HEK293 (cell line): ENCODE data around the gene NOC2L.

Experiments
- CTCF ChIA-PET: fragments of 350-600 bp; formaldehyde crosslinking; extraction: SDS; loops from one replicate; lab custom pipeline; 2021; ENCODE audit warnings: antibody characterized with exemption; lab: Yijun Ruan, JAX
- POLR2A ChIA-PET: fragments of 300-600 bp; formaldehyde crosslinking; extraction: SDS; loops from one replicate; lab custom pipeline; 2020; ENCODE audit warnings: antibody characterized with exemption, inconsistent platforms; lab: Yijun Ruan, JAX
- H3K27ac ChIP-seq: fragments of 200-500 bp; sonication (Bioruptor generic); 2 replicates; pipeline ENCODE4 v1.5.1; 2014; ENCODE audit warnings: low read depth, low read length, control low read depth, inconsistent platforms; ENCODE audit errors: extremely low read depth
- H3K36me3 ChIP-seq, 2 experiments: fragments of 200-500 bp in 1 of 2; sonication (Bioruptor generic) in 1 of 2; 1 replicate in 1 of 2; 2 replicates in 1 of 2; pipeline ENCODE4 v1.5.1; 2014 to 2017; ENCODE audit warnings: inconsistent platforms in 2 of 2, low read length in 2 of 2; ENCODE audit not compliant: control insufficient read depth in 2 of 2, insufficient read depth in 1 of 2
- H3K4me1 ChIP-seq: fragments of 200-500 bp; sonication (Bioruptor generic); 2 replicates; pipeline ENCODE4 v1.5.1; 2014; ENCODE audit warnings: mild to moderate bottlenecking, low read length, inconsistent platforms; ENCODE audit not compliant: control insufficient read depth, insufficient read depth
- H3K4me3 ChIP-seq: 2 replicates; pipeline ENCODE4 v1.5.1; 2011; ENCODE audit warnings: low read depth, mild to moderate bottlenecking, control low read depth, low read length, moderate library complexity
- H3K9me3 ChIP-seq: fragments of 200-500 bp; sonication (Bioruptor generic); 2 replicates; pipeline ENCODE4 v1.5.1; 2014; ENCODE audit warnings: low read depth, low read length, inconsistent platforms; ENCODE audit not compliant: control insufficient read depth, insufficient read depth
- BCL11A ChIP-seq: fragments of 450-650 bp; formaldehyde crosslinking; IDR thresholded peaks from 2 replicates; pipeline ENCODE4 v1.5.1; 2016; ENCODE audit warnings: low read depth, missing biosample characterization, missing genetic modification characterization
- GLIS1 ChIP-seq: fragments of 450-650 bp; formaldehyde crosslinking; IDR thresholded peaks from 2 replicates; pipeline ENCODE4 v1.5.1; 2016; ENCODE audit warnings: missing biosample characterization, missing genetic modification characterization
- KLF9 ChIP-seq: fragments of 450-650 bp; formaldehyde crosslinking; IDR thresholded peaks from 2 replicates; pipeline ENCODE4 v1.5.1; 2016; ENCODE audit warnings: missing biosample characterization, missing genetic modification characterization, low read depth
- OVOL3 ChIP-seq: fragments of 450-650 bp; formaldehyde crosslinking; IDR thresholded peaks from 2 replicates; pipeline ENCODE4 v1.5.1; 2016; ENCODE audit warnings: missing biosample characterization, missing genetic modification characterization
- ZBTB1 ChIP-seq: fragments of 450-650 bp; formaldehyde crosslinking; IDR thresholded peaks from 2 replicates; pipeline ENCODE4 v1.5.1; 2016; ENCODE audit warnings: missing biosample characterization, missing genetic modification characterization
- ZBTB6 ChIP-seq: fragments of 450-650 bp; formaldehyde crosslinking; IDR thresholded peaks from 2 replicates; pipeline ENCODE4 v1.5.1; 2017; ENCODE audit warnings: missing biosample characterization, missing genetic modification characterization
- ZBTB8A ChIP-seq: fragments of 450-650 bp; formaldehyde crosslinking; IDR thresholded peaks from 2 replicates; pipeline ENCODE4 v1.5.1; 2016; ENCODE audit warnings: missing biosample characterization, missing genetic modification characterization
- ZFHX2 ChIP-seq: fragments of 450-650 bp; formaldehyde crosslinking; conservative IDR thresholded peaks from 2 replicates; pipeline ENCODE4 v1.5.1; 2016; ENCODE audit warnings: missing biosample characterization, missing genetic modification characterization
- ZFP69B ChIP-seq: fragments of 450-650 bp; formaldehyde crosslinking; IDR thresholded peaks from 2 replicates; pipeline ENCODE4 v1.5.1; 2016; ENCODE audit warnings: missing biosample characterization, missing genetic modification characterization
- ZIC2 ChIP-seq: fragments of 450-650 bp; formaldehyde crosslinking; IDR thresholded peaks from 2 replicates; pipeline ENCODE4 v1.5.1; 2016; ENCODE audit warnings: missing biosample characterization, missing genetic modification characterization
- ZNF10 ChIP-seq: fragments of 450-650 bp; formaldehyde crosslinking; IDR thresholded peaks from 2 replicates; pipeline ENCODE4 v1.5.1; 2017; ENCODE audit warnings: missing biosample characterization, missing genetic modification characterization
- ZNF146 ChIP-seq: fragments of 450-650 bp; formaldehyde crosslinking; IDR thresholded peaks from 2 replicates; pipeline ENCODE4 v1.5.1; 2016; ENCODE audit warnings: missing biosample characterization, missing genetic modification characterization
- ZNF221 ChIP-seq: fragments of 450-650 bp; formaldehyde crosslinking; IDR thresholded peaks from 2 replicates; pipeline ENCODE4 v1.5.1; 2017; ENCODE audit warnings: missing biosample characterization, missing genetic modification characterization, borderline replicate concordance
- ZNF239 ChIP-seq: fragments of 450-650 bp; formaldehyde crosslinking; IDR thresholded peaks from 2 replicates; pipeline ENCODE4 v1.5.1; 2016; ENCODE audit warnings: missing biosample characterization, missing genetic modification characterization
- ZNF26 ChIP-seq: fragments of 450-650 bp; formaldehyde crosslinking; IDR thresholded peaks from 2 replicates; pipeline ENCODE4 v1.5.1; 2016; ENCODE audit warnings: missing biosample characterization, missing genetic modification characterization
- ZNF280D ChIP-seq: fragments of 450-650 bp; formaldehyde crosslinking; IDR thresholded peaks from 2 replicates; pipeline ENCODE4 v1.5.1; 2016; ENCODE audit warnings: missing biosample characterization, missing genetic modification characterization
- ZNF292 ChIP-seq: fragments of 450-650 bp; formaldehyde crosslinking; IDR thresholded peaks from 2 replicates; pipeline ENCODE4 v1.5.1; 2016; ENCODE audit warnings: low read depth, missing biosample characterization, missing genetic modification characterization, borderline replicate concordance
- ZNF335 ChIP-seq: fragments of 450-650 bp; formaldehyde crosslinking; conservative IDR thresholded peaks from 2 replicates; pipeline ENCODE4 v1.5.1; 2016; ENCODE audit warnings: missing biosample characterization, missing genetic modification characterization
- ZNF426 ChIP-seq: fragments of 450-650 bp; formaldehyde crosslinking; IDR thresholded peaks from 2 replicates; pipeline ENCODE4 v1.5.1; 2017; ENCODE audit warnings: missing biosample characterization, missing genetic modification characterization, mild to moderate bottlenecking, inconsistent platforms, moderate library complexity
- ZNF510 ChIP-seq: fragments of 450-650 bp; formaldehyde crosslinking; IDR thresholded peaks from 2 replicates; pipeline ENCODE4 v1.5.1; 2018; ENCODE audit warnings: mild to moderate bottlenecking, missing genetic modification characterization, missing biosample characterization; ENCODE audit not compliant: insufficient replicate concordance
- ZNF548 ChIP-seq: fragments of 450-650 bp; formaldehyde crosslinking; IDR thresholded peaks from 2 replicates; pipeline ENCODE4 v1.5.1; 2016; ENCODE audit warnings: missing biosample characterization, missing genetic modification characterization
- ZNF560 ChIP-seq: fragments of 450-650 bp; formaldehyde crosslinking; IDR thresholded peaks from 2 replicates; pipeline ENCODE4 v1.5.1; 2017; ENCODE audit warnings: missing biosample characterization, missing genetic modification characterization, borderline replicate concordance
- ZNF561 ChIP-seq: fragments of 450-650 bp; IDR thresholded peaks from 2 replicates; pipeline ENCODE4 v1.5.1; 2018; ENCODE audit warnings: missing biosample characterization, missing genetic modification characterization, borderline replicate concordance
- ZNF580 ChIP-seq: fragments of 450-650 bp; formaldehyde crosslinking; IDR thresholded peaks from 2 replicates; pipeline ENCODE4 v1.5.1; 2016; ENCODE audit warnings: missing biosample characterization, missing genetic modification characterization
- ZNF621 ChIP-seq: fragments of 450-650 bp; formaldehyde crosslinking; IDR thresholded peaks from 2 replicates; pipeline ENCODE4 v1.5.1; 2017; ENCODE audit warnings: missing biosample characterization, missing genetic modification characterization
- ZNF692 ChIP-seq: fragments of 450-650 bp; formaldehyde crosslinking; IDR thresholded peaks from 2 replicates; pipeline ENCODE4 v1.5.1; 2016; ENCODE audit warnings: missing biosample characterization, missing genetic modification characterization
- ZNF76 ChIP-seq: fragments of 450-650 bp; formaldehyde crosslinking; IDR thresholded peaks from 2 replicates; pipeline ENCODE4; 2016; ENCODE audit warnings: low read depth, missing biosample characterization, missing genetic modification characterization, borderline replicate concordance

The NOC2L gene

GRCh38 chr1:938711-939489 lies 20.2 kb downstream of the NOC2L start (continued):
- TF ChIP-seq BCL11A: no peak; the same call in 1 of the 2 replicates
- peak; percentile 91 for TF ChIP-seq ZFP69B (tag by site-specific recombination)
- TF ChIP-seq ZNF280D (tag by site-specific recombination): no peak
- TF ChIP-seq ZBTB1 (tag by site-specific recombination): no peak
- TF ChIP-seq KLF9 (tag by site-specific recombination): peak; percentile 89
- no peak for TF ChIP-seq ZNF426
- no peak for TF ChIP-seq ZNF580 (tag by site-specific recombination)
- no peak for TF ChIP-seq ZNF510 (tag by site-specific recombination)

GRCh38 chr1:938088-938683 lies 20.9 kb downstream of the NOC2L start:
- ChIA-PET CTCF (interaction anchor here (0.7 to 3.0 kb wide), 11 partner anchors 9 to 184 kb away, joined by 3 to 17 read pairs (median 4); partner anchors contain the start of genes PLEKHN1 and SAMD11), POLR2A (interaction anchor here (0.6 to 9.4 kb wide), 5 partner anchors 7 to 29 kb away, joined by 3 to 111 read pairs (median 9); partner anchors contain the start of gene SAMD11)
- Histone ChIP-seq H3K9me3 (no peaks in the 10 kb centered on the region), H3K36me3 (peaks cover 0 to 20% of the 10 kb centered on the region in 2 experiments; a peak in 1 of 3 replicates), H3K27ac (peak overlapping the region; percentile 98), H3K4me1 (peaks cover 49% of the 10 kb centered on the region), H3K4me3 (no peak overlapping the region)
- TF ChIP-seq ZNF239 (tag by site-specific recombination) (no peak), ZNF26 (tag by site-specific recombination) (no peak), ZNF292 (tag by site-specific recombination) (no peak), ZBTB8A (tag by site-specific recombination) (peak; percentile 59), ZNF548 (tag by site-specific recombination) (no peak), ZIC2 (tag by site-specific recombination) (peak; percentile 60), ZNF621 (tag by site-specific recombination) (no peak), ZNF10 (no peak), ZNF146 (tag by site-specific recombination) (no peak), ZBTB6 (tag by site-specific recombination) (no peak), ZNF692 (tag by site-specific recombination) (peak; percentile 82), ZFHX2 (tag by site-specific recombination) (peak; percentile 87), GLIS1 (tag by site-specific recombination) (peak; percentile 99), OVOL3 (tag by site-specific recombination) (no peak), ZNF561 (no peak), ZNF221 (tag by site-specific recombination) (no peak), ZNF335 (tag by site-specific recombination) (no peak), ZNF76 (no peak), ZNF560 (tag by site-specific recombination) (no peak)
